Stimulated activated CD8-positive, alpha-beta memory T cell treated with anti-CD3 and anti-CD28 coated beads, Interleukin-7, amount 100 ng/mL, for 1 hour (primary cell): Measurements from ENCODE around the gene ABTB2.

ENCODE experiments used
- DNase-seq, 2 donors: peaks; one replicate each; pipeline ENCODE4 v3.0.0-alpha.2; 2020; ENCODE audit warnings: low read depth in 2 of 2

ABTB2 gene

DNA sequence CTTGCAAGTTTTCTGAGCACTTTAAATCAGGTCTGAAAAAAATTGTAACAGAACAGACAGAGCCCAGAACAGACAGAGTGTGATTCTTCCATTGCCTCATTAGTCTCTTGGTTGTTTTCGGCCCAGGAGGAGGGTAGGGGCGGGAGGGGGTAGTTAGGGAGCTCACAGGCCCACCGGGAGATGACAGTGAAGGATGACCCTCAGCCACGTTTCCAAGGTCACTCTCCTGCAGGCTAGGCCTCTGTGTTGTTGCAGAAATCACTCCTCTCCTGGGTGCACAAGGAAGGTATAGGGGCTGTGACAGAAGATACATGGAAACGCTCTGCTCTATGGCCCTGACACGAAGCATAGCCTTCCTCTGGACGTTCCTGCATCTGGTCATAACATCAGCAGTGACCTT is 69.3 kb downstream of the ABTB2 start:
- no peak for DNase-seq

GRCh38 chr11:34284811-34285481 is 72.9 kb downstream of the ABTB2 start:
- DNase-seq = no peak

- DNase-seq = no peak
These were observed 73.7 kb downstream of the ABTB2 start for GRCh38 chr11:34284156-34284555.

GRCh38 chr11:34280945-34281872 is 76.6 kb downstream of the ABTB2 start:
- no peak for DNase-seq

GRCh38 chr11:34278693-34279297 is 79.0 kb downstream of the ABTB2 start:
- no peak for DNase-seq

DNA sequence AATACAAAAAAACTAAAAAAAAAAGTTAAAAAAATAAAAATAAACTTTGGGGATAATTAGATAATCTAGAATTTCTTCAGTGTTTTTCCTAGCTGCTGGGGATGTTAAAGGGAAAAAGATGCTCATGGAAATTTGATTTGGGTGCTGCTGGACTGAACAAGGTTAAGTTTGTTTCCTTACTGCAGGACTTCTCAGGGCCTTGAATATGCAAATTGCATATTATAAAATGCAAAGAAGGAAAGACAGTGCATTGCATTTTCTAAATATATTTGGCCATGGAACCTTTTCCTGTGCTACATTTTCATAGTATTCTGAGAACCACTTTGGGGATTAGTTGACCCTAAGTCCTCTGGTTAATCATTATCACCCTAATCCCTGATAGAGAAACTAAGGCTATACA is 79.6 kb downstream of the ABTB2 start:
- DNase-seq = no peak

GRCh38 chr11:34277171-34277570 is 80.6 kb downstream of the ABTB2 start:
- no peak for DNase-seq

DNA sequence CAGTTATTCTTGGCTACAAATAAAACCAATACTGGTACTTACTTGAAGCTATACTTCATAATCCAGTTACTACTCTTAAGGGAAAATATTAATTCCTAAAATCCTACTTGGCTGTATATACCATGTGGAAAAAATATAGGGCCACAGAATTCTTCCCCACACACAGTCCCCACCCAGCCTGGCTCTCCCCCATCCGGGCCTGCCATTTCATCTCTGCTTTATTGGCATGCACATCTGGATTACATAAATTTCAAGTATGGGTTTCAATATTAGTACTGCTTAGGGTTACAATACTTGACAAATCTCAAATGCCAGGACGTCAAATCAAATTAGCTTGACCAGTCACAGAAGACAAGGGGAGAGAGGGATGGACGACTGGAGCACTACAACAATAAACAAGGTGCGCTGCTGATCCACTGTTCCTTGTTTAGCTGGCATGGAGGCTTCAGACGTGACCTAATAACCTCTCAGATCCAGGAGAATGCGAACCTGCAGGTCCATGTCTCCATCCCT is 81.4 kb downstream of the ABTB2 start:
- no peak for DNase-seq

GRCh38 chr11:34275486-34275885 is 82.3 kb downstream of the ABTB2 start:
- DNase-seq = no peak

- DNase-seq = no peak
These were observed 83.0 kb downstream of the ABTB2 start for GRCh38 chr11:34274712-34275398.

GRCh38 chr11:34273099-34273498 is 84.7 kb downstream of the ABTB2 start:
- no peak for DNase-seq

GRCh38 chr11:34271727-34272126 is 86.1 kb downstream of the ABTB2 start:
- no peak for DNase-seq

GRCh38 chr11:34270711-34271110 is 87.1 kb downstream of the ABTB2 start:
- DNase-seq = no peak

GRCh38 chr11:34269694-34270245 is 88.0 kb downstream of the ABTB2 start:
- no peak for DNase-seq

- no peak for DNase-seq
These were observed 88.8 kb downstream of the ABTB2 start for GRCh38 chr11:34268906-34269430.

DNA sequence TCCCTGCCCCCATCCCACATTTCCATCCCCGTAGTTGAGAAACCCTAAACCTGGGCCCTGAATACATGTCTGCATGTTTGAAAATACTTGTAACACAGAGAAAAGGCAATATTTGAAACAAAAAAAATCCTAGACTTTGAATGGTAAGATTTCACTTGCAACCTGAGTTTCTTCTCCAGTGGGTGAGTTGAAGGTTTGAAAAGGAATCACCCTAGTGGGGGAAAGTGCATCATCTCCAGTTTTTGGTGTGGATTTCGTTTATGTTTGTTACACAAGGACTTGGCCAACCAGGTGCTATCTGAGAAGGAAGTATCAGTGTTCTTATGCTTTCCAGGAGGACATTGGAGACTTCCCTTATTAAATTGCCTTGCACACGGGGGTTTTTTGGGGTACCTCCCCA is 90.4 kb downstream of the ABTB2 start:
- DNase-seq = no peak

DNA sequence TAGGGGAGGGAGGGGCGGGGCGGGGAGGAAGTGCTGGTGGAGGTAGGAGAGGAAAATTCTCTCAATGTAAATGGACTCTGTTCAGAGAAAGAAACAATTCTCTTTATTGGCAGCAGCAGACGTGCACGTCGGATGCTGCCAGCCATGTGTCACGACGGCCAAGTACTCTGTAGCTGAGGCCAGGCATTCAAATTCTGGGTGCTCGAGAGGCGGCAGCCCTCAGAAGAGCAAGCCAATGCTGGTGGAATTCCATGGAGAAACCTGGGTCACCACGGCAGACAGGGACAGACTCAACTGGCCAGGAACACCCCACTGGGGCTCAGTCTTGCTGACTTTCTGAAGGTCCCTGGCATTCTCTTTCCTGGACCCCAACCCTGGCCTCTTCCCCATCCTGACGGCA is 90.8 kb downstream of the ABTB2 start:
- DNase-seq = no peak

- no peak for DNase-seq
These were observed 91.5 kb downstream of the ABTB2 start for GRCh38 chr11:34266090-34266912.

DNA sequence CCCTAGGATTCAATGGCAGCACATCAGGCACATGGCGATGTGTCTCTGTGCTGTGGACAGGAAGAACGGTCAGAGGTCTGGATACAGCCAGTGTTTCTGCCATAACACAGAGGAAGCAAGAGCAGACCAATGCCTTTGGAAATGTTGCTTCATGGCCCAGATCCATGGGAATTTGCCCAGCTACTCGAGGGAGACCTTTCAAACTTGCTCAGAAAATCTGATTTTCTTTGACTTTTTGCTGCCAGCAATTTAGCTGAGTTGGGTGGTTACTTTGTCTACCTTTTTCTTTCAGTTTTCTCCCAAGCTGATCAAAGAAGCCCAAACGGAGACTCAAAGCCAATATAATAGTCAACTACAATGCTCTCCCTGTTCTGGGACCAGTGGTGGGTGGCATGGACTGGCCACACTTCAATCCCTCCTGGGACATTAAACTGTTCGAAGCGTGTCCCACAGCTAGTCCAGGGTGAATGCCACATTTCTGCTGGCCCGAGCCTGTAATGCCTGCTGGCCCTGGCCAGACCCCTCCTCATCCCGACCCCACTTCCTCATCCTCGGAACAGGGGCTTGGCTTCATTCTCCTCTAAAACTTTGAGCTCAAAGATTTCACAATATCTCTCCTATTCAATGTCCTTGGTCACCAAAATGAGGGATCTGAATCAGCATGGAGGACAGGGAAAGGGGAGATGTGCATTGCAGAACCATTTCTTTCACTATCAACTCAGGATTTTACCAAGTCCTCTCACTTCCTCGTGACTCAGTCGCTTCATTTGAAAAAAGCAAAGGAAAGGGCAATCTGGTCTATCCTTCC is 93.3 kb downstream of the ABTB2 start:
- no peak for DNase-seq
